GM12892 (cell line): ENCODE measurements around the gene HBZ.

Source experiments
- POLR2A ChIP-seq: IDR thresholded peaks from 2 replicates; pipeline ENCODE4 v1.6.1; 2011; ENCODE audit warnings: low read depth, low read length, control low read depth
- POLR2AphosphoS5 ChIP-seq: IDR thresholded peaks from 2 replicates; pipeline ENCODE4 v1.6.1; 2011; ENCODE audit warnings: low read depth, low read length, control low read depth

DNA sequence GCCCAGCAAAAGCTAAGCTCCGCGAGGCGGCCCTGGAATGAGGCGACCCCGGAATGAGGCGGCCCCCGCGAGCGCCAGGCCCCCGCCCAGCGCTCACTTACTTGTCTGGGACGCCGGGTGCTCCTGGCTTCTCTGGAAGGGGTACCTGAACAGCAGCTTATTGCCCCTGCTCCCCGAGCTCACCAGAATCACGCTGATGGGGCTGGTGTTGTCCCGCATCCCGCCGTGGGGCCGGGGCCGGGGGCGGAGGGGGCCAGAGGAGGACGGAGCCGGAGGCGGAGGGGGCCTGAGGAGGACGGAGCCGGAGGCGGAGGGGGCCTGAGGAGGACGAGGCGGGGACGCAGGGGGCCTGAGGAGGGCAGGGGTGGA lies 14.4 kb upstream of the HBZ start:
- no peak for TF ChIP-seq POLR2A
- TF ChIP-seq POLR2AphosphoS5, result no peak
